ENCODE measurements around the gene MYO3B.

Gene MYO3B

DNA sequence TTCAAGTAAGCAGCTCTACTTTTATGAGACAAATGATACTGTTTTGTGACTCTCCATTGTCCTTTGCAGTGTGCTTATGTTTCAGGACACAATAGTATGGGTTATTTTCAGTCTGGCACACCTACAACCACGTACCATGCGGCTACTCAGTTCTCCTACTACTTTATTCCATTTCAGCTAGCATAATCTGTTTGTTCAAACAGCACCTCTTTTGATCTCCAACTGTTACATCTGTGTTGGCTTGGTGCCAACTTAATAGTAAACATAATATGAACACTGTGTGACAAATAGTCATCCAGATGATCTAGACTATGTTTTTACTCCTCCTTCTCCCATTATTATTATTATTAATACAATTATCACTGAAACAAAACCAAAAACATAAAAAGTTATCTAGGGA lies 40.5 kb downstream of the MYO3B start:
- Histone ChIP-seq H4K20me1 (ENCODE audit: control insufficient read depth, insufficient read depth, low read depth, low read length) (no peaks in the 10 kb centered on the region), H3F3A (ENCODE audit: control insufficient read depth, insufficient read depth) (no peaks in the 10 kb centered on the region), H3K9me2 (replicated peaks; ENCODE audit: control insufficient read depth, low read length) (no peaks in the 10 kb centered on the region), H3K9me3 (ENCODE audit: control insufficient read depth, insufficient read depth, low read length) (no peaks in the 10 kb centered on the region), H3K27ac (ENCODE audit: low read depth, low read length) (no peak overlapping the region), H3K4me3 (ENCODE audit: low read length) (no peak overlapping the region), H3K27me3 (ENCODE audit: control insufficient read depth, low read length) (no peaks in the 10 kb centered on the region), H3K4me2 (ENCODE audit: low read length) (no peak overlapping the region), H3K79me2 (ENCODE audit: control insufficient read depth, low read length) (no peaks in the 10 kb centered on the region), H3K4me1 (ENCODE audit: control insufficient read depth, low read length) (peaks cover 3% of the 10 kb centered on the region; the same call in 1 of the 2 replicates), H3K36me3 (ENCODE audit: control insufficient read depth, low read length) (no peaks in the 10 kb centered on the region)
- TF ChIP-seq CTCF (IDR thresholded peaks at IDR 0.05; ENCODE audit: low read depth, low read length, poor library complexity, severe bottlenecking): no peak
- no peak for TF ChIP-seq EZH2phosphoT487 (IDR thresholded peaks at IDR 0.05; ENCODE audit: borderline replicate concordance, low read length)

- Histone ChIP-seq H3K4me3 (ENCODE audit: low read length) (no peak overlapping the region), H4K20me1 (ENCODE audit: control insufficient read depth, insufficient read depth, low read depth, low read length) (no peaks in the 10 kb centered on the region), H3K9me2 (replicated peaks; ENCODE audit: control insufficient read depth, low read length) (no peaks in the 10 kb centered on the region), H3K9me3 (ENCODE audit: control insufficient read depth, insufficient read depth, low read length) (no peaks in the 10 kb centered on the region), H3K27me3 (ENCODE audit: control insufficient read depth, low read length) (no peaks in the 10 kb centered on the region), H3K36me3 (ENCODE audit: control insufficient read depth, low read length) (no peaks in the 10 kb centered on the region), H3K79me2 (ENCODE audit: control insufficient read depth, low read length) (no peaks in the 10 kb centered on the region), H3K4me2 (ENCODE audit: low read length) (no peak overlapping the region), H3K4me1 (ENCODE audit: control insufficient read depth, low read length) (peaks cover 3% of the 10 kb centered on the region; the same call in 1 of the 2 replicates), H3K27ac (ENCODE audit: low read depth, low read length) (no peak overlapping the region), H3F3A (ENCODE audit: control insufficient read depth, insufficient read depth) (no peaks in the 10 kb centered on the region)
- TF ChIP-seq EZH2phosphoT487 (IDR thresholded peaks at IDR 0.05; ENCODE audit: borderline replicate concordance, low read length): no peak
- no peak for TF ChIP-seq CTCF (IDR thresholded peaks at IDR 0.05; ENCODE audit: low read depth, low read length, poor library complexity, severe bottlenecking)
Measured at GRCh38 chr2:170218931-170219330, 41.0 kb downstream of the MYO3B start.

DNA sequence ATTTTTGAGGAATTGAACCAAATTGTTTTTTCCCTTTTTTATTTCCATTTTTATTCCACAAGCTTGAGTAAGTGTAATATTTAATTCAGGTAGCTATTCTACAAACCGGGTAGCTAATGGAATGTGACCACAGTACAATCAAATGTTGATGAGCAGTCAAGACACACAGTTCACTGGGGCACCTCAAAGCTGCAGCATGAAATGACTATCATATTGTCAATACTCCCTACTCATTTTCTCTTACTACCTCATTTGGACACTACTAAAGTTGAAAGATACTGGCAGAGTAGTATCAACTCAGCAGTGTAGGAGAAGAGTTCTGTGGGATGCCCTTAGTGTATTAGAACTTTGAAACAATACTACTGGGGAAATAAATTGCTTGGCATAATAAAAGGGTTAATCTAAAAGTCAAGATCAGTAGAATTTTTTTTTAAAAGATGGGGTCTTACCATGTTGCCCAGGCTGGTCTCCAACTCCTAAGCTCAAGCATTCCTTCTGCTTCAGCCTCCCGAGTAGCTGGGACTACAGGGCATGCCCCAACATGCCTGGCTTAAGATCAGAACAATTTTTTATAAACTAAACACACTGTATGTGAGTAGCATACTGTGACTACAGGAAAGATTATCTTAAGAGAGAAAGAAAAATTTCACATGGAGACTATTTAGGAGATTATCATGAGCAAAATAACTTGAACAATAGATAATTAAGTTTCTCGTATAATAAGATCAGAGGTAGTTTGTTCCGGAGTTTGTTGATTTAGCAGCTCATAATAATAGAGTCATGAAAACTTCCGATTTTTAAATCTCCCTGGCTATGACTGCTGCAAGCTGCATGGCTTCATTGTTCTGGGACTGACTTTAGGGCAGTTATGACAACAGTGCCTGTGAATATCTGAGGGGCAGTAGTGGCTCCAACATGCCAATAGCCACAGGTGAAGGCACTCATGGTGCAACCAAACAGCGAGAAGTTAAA lies 43.7 kb downstream of the MYO3B start:
- Histone ChIP-seq H3K4me2 (ENCODE audit: low read length) (no peak overlapping the region), H3K9me2 (replicated peaks; ENCODE audit: control insufficient read depth, low read length) (no peaks in the 10 kb centered on the region), H3K36me3 (ENCODE audit: control insufficient read depth, low read length) (no peaks in the 10 kb centered on the region), H4K20me1 (ENCODE audit: control insufficient read depth, insufficient read depth, low read depth, low read length) (no peaks in the 10 kb centered on the region), H3K4me1 (ENCODE audit: control insufficient read depth, low read length) (peaks cover 3% of the 10 kb centered on the region; the same call in 1 of the 2 replicates), H3K27ac (ENCODE audit: low read depth, low read length) (no peak overlapping the region), H3K27me3 (ENCODE audit: control insufficient read depth, low read length) (no peaks in the 10 kb centered on the region), H3K4me3 (ENCODE audit: low read length) (no peak overlapping the region), H3F3A (ENCODE audit: control insufficient read depth, insufficient read depth) (no peaks in the 10 kb centered on the region), H3K9me3 (ENCODE audit: control insufficient read depth, insufficient read depth, low read length) (no peaks in the 10 kb centered on the region), H3K79me2 (ENCODE audit: control insufficient read depth, low read length) (no peaks in the 10 kb centered on the region)
- TF ChIP-seq CTCF (IDR thresholded peaks at IDR 0.05; ENCODE audit: low read depth, low read length, poor library complexity, severe bottlenecking) (no peak), EZH2phosphoT487 (IDR thresholded peaks at IDR 0.05; ENCODE audit: borderline replicate concordance, low read length) (no peak)

All from DOHH2 (cell line).